Mucosa of gallbladder (tissue), 1 donor: ENCODE data around the gene KCNF1. TPM values are rescaled to one million over a fixed set of nuclear protein-coding genes. Genes with fewer than 3 reads are reported as not detected.

Source experiments
- DNase-seq: peaks from one replicate; pipeline ENCODE4 v3.0.0-alpha.2; 2020; ENCODE audit warnings: low spot score
- total RNA-seq: library from RNA; stranded (reverse); gene quantifications from one replicate; pipeline ENCODE4 v1.2.1, GENCODE V29; 2021
- donor health status: DM: no; HTN: no; CAD: no.

The KCNF1 gene
- total RNA-seq, 1 donor from 2014 or later = 0.63 TPM

DNA sequence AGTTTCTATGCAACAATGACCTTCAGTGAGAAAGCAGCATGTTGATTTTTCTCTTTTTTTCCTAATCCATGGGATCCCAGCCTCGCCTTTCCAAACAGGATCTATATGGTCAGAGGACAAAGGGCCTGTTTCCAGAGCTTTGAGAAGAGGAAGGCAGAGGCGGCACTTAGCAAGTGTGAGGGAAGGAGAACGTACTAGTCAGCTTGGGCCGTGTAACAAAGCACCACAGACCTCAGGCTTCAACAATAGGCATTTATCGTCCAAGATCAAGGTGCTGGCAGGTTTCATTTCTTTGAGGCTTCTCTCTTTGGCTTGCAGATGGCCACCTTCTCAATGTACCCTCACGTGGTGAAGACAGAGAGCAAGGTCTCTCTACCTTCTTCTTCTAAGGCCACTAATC is 7.3 kb upstream of the KCNF1 start:
- DNase-seq = no peak

DNA sequence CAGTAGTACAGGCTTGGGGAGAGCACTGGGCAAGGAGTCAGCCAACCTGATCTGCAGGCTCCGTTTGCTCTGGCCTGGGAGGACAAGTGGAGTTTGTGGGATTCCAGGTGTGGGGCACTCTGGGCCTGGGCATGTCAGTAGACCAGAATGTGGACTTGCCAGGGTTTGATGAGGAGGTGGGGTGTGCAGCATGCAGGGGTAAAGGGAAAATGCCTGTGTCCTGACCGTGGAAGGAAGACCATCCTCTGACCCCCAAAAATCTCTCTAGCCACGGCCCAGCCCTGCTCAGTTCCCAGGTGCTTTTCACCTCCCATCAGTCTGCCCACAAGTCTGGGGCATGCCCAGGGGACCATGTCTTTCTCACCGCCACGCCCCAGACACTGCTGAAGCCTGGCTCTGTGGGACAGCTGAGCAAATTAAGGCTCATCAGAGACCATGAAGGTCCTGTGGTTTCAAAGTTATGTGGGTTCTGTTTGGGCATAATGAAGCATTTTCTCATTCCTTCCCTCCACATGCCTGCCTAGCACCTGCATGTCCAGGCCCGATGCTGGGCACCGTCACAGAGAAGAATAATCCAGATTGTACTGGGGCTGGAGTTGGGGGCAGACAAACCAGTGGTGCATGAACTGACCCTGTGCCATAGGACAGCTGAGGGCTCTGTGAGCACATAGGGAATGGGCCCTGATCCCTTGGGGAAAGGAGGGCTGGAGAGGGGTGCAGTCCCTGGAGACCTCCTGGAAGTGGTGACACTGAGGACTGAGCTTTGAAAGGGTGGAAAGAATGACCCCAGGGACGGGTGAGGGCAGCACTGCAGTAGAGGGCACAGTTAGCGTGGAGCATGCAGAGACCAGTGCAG is 6.5 kb upstream of the KCNF1 start:
- no peak for DNase-seq

DNA sequence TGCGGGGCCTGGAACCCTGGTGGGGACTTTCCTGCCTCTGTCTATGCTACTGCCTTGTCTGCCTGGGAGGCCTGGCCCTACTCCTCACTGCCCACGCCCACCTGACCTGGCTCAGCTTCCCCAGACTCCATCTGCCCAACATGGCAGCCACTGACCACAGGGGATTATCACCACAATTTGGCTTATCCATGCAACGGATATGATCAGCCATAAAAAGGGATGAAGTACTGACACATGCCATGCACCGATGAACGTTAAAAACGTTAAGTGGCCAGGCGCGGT is 5.9 kb upstream of the KCNF1 start:
- DNase-seq = no peak

DNA sequence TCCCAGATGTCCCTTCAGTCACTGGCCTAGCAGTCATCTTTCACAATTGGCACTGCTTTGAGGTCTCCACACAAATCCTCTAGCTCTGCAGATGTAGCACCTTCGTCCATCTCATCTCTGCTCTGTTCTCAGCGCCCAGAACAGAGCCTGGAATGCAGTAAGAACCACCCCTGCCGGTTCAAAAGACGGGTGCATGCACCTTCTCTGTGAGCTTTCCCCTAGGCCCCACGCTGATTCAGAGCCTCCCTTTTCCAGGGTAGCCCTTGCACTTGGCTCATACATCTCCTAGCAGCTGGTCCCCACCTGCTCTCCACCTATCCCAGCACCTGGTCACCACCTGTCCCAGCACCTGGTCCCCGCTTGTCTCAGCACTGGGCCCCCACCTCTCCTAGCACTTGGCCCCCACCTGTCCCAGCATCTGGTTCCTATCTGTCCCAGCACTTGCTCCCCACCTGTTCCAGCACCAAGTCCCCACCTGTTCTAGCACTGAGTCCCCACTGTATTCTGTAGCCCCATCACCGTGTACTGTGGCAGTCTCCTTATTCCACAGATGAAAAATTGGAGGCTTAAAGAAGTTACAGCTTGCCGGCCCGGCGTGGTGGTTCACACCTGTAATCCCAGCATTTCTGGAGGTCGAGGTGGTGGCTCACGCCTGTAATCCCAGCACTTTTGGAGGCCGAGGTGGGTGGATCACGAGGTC is 4.7 kb upstream of the KCNF1 start:
- no peak for DNase-seq

DNA sequence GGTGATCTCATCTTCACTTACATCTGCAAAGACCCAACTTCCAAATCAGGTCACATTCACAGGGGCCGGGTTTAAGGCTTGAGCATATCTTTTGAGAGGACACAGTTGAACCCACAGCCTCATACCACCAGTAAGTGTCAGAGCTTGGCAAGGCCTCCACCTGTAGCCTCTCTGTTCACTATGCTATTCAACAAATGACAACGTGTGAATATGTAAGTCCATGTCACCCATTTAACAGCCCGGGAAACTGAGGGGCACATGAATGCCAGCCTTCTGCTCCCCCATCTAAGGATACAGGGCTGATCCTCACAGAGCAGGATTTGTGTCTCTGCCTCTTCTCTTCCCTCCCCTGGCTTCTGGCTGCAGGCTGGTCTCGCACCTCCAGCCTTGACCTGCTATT is 3.5 kb upstream of the KCNF1 start:
- no peak for DNase-seq

DNA sequence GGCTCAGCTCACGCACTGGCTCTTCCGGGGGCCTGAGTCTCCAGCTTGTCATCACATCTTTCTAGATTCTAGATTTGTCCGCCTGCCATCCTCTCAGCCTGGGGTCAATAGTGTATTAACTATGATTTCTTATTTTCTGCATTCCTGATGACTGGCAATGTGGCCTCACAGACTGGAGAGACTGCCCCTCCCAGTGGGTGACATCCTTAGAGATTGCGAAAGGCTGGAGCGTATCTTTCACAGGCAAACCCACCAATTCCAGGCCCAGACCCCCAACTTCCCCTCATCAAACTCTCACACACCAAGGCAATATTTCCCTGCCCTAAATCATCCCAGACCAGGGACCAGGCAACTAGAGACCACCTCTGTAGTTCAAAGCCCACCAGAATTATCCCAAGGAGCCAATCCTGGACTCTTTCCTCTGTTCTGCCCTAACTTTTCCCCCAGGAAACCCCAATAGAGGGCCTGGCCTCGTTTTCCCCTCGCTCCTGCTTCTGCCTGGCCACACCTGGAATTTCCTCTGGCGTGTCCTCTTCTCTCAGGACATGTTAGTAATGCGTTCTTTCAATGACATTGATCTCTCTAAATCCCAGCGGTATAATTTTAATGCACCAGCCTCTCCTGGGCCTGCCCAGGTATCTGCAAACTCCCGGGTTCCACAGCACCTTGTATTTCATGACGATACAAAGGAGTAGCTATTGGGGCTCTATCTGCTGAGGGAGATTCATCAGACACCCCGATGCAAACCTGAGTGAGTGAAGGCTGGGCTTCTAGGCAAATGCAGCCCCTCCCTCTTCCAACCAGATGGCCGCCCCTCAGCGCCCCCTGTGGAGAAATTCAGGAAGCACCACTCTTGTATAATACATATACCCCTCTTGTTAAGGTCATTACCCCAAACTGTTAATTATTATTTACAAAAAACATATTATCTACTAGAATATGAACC is 2.4 kb upstream of the KCNF1 start:
- DNase-seq = no peak

DNA sequence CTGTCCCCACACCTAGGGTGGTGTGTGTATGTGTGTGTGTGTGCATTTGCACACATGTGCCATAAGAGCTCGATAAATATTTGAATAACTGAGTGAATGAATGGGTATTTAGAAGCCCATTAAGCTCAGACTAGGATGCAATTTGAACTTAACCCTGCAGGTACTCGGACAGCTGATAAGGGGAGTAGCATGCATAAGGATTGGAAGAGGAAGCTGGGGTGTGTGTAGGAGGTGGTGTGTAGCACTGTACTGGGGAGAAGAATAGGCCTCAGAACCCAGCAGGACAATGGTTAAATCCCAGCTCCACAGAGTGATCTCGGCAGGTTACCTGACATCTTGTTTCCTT is 1.8 kb upstream of the KCNF1 start:
- DNase-seq = no peak

DNA sequence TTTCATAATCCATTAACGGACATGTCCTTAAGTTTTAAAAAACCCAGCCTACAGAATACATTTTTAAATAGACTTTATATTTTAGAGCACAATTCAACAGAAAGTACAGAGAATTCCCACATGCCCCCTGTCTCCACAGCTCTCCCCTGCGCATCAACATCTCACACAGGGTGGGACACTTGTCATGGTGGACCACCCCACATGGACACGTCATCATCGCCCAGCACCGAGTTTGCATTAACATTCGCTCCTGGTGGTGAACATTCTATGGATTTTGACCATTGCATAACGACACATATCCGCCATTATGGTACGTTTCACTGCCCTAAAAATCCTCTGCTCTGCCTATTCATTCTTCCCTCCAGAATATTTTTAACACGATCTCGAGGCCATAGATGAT is 1.1 kb upstream of the KCNF1 start:
- no peak for DNase-seq

DNA sequence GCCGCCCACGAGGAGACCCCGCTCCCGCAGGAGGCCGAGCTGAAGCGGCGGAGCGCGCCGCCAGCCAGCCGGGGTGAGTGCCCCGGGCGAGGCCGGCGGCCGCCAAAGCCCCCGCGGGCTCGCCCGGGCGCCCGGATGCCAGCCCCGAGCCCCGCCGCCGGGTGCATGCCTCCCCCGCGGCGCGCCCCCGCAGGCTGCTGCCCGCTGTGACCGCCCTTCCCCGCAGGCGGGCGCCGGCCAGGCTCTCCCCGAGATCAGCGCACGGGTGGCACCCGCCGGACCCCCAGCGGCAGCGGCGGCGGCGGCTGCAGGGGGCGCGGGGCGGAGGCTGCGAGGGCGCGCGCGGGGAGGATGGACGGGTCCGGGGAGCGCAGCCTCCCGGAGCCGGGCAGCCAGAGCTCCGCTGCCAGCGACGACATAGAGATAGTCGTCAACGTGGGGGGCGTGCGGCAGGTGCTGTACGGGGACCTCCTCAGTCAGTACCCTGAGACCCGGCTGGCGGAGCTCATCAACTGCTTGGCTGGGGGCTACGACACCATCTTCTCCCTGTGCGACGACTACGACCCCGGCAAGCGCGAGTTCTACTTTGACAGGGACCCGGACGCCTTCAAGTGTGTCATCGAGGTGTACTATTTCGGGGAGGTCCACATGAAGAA is 470 bp downstream of the KCNF1 start:
- DNase-seq = no peak

DNA sequence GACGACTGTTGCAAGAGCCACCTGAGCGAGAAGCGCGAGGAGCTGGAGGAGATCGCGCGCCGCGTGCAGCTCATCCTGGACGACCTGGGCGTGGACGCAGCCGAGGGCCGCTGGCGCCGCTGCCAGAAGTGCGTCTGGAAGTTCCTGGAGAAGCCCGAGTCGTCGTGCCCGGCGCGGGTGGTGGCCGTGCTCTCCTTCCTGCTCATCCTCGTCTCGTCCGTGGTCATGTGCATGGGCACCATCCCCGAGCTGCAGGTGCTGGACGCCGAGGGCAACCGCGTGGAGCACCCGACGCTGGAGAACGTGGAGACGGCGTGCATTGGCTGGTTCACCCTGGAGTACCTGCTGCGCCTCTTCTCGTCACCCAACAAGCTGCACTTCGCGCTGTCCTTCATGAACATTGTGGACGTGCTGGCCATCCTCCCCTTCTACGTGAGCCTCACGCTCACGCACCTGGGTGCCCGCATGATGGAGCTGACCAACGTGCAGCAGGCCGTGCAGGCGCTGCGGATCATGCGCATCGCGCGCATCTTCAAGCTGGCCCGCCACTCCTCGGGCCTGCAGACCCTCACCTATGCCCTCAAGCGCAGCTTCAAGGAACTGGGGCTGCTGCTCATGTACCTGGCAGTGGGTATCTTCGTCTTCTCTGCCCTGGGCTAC is 1.2 kb downstream of the KCNF1 start:
- DNase-seq = no peak

DNA sequence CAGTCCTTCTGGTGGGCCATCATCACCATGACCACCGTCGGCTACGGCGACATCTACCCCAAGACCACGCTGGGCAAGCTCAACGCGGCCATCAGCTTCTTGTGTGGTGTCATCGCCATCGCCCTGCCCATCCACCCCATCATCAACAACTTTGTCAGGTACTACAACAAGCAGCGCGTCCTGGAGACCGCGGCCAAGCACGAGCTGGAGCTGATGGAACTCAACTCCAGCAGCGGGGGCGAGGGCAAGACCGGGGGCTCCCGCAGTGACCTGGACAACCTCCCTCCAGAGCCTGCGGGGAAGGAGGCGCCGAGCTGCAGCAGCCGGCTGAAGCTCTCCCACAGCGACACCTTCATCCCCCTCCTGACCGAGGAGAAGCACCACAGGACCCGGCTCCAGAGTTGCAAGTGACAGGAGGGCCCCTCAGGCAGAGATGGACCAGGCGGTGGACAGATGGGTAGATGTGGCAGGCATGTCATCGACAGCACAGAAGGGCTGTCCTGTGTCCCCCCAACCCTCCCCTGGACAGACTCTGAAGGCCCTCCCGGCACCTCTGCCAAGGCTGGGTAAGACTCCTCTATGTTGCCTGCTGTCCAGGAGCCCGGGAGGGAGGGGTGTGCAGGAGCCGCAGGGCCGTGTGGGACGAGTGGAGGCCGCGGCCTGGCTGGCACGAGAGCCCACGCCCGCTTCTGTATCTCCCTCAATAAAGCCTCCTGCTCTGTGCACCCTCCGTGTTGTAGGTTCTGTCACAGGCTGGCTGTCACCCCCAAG is 2.0 kb downstream of the KCNF1 start:
- DNase-seq = no peak

DNA sequence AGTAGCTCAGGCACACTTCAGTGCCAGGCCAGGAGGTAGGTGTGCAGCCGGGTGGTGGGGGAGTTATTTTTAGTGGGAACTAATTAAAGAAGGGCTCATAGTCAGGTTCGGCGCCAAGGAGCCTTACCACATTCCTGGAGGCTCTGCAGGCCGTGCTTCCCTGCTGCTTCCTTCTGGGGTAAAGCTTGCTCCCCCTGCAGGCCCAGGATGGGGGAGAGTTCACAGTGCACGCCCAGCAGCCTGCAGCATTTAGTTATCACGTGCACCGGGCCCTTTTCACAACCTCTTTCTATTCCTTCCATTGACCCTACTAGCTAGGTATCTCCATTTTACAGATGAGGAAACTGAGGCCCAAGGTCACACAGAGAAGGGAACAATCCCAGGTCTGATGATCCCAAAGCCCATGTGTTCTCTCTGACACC is 2.5 kb downstream of the KCNF1 start:
- DNase-seq = no peak

DNA sequence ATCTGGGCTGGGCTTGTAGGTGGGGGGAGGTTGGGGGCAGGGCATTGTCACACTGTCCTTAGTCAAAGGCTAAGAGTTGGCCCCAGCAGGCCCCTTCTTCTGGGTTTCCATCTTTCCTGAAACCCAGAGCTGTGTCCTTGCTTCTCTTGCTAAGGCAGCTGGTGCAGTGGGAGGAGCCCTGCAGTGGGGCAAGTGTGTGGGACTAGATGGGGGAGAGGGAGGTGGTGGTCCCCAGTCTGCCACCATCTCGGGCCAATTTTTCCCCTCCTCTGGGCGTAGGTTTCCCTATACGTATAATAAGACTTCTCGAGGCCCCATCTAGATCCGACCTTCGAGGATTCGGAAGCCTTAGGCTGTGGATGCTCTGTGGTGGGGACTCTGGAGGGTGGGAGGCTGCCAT is 3.5 kb downstream of the KCNF1 start:
- DNase-seq = no peak

DNA sequence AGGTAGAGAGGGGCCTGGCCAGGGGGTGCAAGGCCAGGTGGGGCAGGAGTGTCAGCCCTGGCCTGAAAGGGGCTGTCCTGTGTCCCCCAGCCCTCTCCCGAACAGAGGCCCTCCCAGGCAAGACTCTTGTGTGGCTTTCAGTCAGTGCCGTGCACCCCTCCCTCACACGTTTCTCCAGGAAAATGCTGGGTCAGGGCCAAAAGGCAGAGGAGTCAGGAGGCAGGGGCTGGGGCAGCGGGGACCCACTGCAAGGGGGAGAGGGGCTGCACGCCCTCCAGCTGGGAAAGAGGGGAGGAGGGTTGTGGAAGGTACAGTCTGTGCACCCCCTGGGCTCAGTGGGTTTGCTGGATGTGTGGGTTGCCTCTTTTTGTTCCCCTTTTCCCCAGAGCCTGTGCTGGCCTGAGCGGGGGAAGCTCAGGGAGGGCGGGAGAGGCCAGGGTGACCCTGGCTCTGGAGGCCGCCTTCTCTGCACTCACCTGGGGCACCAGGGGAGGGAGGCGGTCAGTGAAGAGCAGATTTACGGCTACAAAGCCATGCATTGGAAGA is 4.1 kb downstream of the KCNF1 start:
- no peak for DNase-seq

DNA sequence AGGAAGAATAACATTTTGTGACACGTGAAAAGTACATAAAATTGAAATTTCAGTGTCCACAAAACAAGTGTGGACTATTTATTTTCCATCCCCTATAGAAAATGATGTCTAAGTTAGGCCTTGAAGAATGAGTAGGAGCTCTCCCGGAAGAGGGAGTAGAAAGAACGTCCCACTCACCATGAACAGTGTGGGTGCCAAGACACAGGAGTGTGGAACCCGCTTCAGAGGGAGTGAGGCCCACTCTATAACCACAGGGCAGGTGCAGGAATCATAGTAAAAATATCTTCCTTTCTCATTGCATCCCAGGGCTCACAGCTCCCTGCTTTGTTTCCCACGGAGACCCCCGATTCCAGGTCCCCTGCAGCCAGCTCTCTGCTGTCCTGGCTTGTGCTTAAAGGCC is 5.2 kb downstream of the KCNF1 start:
- DNase-seq = no peak

DNA sequence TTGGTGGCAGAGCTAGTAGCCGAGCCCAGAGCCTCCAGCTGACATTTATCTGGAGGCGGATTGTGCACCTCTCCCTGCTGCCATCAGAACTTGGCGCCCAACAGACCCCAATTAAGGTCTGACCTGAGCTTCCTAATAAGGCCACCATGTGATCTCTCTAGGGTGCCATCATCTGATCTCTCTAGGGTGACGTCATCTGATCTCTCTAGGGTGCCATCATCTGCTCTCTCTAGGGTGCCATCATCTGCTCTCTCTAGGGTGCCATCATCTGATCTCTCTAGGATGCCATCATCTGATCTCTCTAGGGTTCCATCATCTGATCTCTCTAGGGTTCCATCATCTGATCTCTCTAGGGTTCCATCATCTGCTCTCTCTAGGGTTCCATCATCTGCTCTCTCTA is 6.2 kb downstream of the KCNF1 start:
- DNase-seq = no peak

DNA sequence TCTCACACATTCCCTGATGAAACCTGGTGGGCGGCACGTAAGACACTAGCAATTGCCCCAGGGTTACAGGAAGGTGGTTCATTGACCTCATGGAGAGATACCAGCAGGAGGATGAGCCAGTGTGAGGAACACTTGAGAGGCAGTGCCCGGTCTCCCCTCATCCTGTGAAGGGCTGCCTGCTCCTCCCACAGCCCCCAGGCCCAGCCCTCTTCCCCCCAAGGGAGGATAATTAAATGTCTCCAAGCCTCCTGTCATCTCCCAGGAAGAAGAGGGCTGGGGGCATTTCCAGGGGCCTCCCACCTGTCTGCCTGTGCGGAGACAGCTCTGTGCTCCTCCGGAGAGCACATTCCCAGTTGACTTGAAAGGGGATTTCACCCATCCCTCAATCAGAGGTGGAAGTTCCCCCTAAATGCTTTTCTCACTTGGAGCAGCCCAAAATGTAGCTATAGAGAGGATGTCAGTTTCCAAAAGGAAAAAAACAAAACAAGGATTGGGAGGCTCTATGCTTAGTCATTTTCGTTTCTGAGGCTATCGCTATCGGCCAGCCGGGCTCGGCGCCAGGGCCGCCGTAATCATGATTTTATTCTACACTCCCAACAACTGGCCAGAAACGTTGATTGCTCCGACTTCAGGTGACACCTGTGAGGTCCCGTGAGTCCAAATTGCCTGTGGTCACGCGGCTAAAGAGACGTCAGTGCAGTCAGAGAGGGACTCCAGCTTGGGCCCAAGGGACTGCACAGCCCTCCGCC is 7.1 kb downstream of the KCNF1 start:
- DNase-seq = no peak

DNA sequence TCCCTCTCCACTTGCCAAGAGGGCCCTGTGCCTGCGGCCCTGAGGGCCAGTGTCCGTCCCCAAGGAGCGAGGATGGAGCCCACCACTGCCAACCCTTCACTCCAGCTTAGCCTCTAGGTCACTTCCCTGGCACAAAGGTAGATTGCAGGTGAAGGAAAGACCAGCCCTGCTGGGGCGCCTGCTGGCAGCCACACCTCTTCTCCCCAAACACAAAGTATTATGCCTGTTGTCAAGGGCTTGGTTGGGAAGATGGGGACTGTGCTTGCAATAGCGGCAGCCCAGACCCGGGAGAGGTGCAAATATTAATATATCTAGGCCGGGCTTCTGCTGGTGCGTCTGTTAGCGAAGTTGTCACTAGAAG is 7.7 kb downstream of the KCNF1 start:
- DNase-seq = no peak

DNA sequence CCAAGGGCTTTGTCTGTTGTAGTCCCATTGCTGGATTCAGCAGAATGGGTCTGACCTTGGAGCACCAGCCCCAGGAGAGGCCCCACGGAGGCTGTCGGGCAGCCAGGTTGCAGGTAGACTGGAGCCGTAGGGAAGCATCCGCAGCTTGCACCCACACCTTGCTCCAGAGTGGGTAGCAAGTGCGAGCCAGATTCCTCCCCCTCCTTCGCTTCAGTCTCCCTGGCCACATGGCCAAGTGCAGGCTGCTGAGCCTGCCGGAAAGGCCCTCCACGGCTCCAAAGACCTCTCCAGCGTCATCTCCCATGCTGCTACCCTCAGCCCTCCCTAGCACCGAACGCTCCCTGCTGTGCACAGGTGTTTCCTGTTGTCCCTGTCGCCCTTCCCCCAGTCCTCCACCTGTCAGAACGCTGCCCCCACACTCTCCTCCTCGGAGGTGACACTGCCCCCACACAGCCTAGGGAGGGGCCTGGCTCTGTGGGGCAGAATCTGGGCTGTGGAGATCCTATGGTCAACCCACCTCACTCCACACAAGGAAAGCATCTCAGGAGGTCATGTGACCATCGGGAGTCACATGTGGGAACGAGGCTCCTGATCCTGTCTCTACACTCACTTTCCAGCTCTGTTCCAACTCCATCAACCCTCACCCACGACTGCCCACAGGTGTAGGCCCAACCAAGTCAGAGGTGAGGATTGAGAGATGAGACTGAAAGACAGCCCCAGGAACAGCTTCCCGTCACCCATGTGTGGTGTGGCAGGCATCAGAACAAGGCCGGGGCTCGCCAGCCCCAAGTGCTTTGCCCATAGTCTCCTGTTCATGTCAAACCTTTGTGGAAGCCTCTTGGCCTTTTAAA is 8.3 kb downstream of the KCNF1 start:
- DNase-seq = no peak
